ENCODE results near the gene GABBR1. TPM values are rescaled to one million over a fixed set of nuclear protein-coding genes. Genes with fewer than 3 reads are reported as not detected.
A peak's percentile ranks its signal among the peaks of the same experiment; 100 is the strongest.

GABBR1 gene
- polyA plus RNA-seq, 1 of the 3 experiments (the other 2 are of a cell fraction): 26.8 TPM

DNA sequence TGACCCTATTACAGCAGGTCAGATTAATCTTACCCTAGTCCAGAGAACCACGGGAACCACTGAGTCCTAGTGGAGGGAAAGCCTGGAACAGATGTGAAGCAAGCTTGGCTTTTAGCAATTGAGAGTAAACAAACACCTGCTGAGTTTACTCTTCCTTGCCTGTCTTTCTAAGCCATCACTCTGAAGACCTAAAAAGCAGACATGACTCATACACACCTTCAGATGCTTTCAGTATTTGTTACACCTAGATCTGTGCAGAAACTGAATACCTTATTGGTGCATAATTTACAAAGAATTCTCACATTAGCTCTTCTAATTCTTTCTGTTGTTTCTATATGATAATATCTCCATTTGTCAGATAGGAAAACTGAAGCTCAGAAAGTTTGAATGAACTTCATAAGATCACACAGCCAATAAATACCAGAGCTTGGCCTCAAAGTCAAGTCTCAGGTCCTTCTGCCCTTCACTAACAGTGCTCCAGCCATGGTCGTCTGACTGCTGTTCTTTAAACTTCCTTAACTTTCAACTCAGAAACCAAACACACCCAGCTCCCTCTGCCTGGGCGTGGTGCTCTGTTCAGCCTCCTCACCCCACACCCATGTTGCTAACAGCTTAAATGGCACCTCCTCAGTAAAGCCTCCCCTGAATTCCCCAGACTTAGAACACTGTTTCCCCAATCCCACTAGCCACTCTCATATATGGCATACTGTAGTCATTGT is 8.6 kb upstream of the GABBR1 start (continued):
- TF ChIP-seq, protein P1, sequence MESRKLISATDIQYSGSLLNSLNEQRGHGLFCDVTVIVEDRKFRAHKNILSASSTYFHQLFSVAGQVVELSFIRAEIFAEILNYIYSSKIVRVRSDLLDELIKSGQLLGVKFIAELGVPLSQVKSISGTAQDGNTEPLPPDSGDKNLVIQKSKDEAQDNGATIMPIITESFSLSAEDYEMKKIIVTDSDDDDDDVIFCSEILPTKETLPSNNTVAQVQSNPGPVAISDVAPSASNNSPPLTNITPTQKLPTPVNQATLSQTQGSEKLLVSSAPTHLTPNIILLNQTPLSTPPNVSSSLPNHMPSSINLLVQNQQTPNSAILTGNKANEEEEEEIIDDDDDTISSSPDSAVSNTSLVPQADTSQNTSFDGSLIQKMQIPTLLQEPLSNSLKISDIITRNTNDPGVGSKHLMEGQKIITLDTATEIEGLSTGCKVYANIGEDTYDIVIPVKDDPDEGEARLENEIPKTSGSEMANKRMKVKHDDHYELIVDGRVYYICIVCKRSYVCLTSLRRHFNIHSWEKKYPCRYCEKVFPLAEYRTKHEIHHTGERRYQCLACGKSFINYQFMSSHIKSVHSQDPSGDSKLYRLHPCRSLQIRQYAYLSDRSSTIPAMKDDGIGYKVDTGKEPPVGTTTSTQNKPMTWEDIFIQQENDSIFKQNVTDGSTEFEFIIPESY (IDR thresholded peaks at IDR 0.05; ENCODE audit: borderline replicate concordance, low read depth): no peak
- TF ChIP-seq USF2 (IDR thresholded peaks at IDR 0.05; ENCODE audit: borderline replicate concordance, low read depth, low read length): no peak
- no peak for TF ChIP-seq TAF1 (IDR thresholded peaks at IDR 0.05; ENCODE audit: borderline replicate concordance, low read depth, low read length)
- no peak for TF ChIP-seq CHD2 (IDR thresholded peaks at IDR 0.05; ENCODE audit: low read length, partially characterized antibody)

DNA sequence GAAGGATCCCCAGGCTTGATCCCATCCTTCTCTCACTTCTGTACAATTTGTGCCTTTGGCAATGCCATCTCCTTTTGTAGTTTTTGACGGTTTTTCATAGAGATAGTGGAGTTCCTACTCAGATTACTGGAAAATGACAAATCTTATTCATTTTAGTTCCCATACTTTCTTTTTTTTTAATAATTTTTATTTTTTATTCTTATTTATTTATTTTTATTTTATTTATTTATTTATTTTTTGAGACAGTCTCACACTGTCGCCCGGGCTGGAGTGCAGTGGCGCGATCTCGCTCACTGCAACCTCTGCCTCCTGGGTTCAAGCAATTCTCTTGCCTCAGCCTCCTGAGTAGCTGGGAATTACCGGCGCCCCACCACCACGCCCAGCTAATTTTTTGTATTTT is 4.3 kb upstream of the GABBR1 start:
- POLR2A ChIA-PET: no interaction called here
- DNase-seq: no peak
- H2AFZ ChIP-seq (ENCODE audit: low read depth): no peak overlapping the region
- H3K9ac ChIP-seq: no peak overlapping the region
- no peaks in the 10 kb centered on the region for H3K9me2 ChIP-seq
- TF ChIP-seq SMC3 (IDR thresholded peaks at IDR 0.05; ENCODE audit: low read depth, low read length): no peak
- no peak for TF ChIP-seq CHD2 (IDR thresholded peaks at IDR 0.05; ENCODE audit: low read length, partially characterized antibody)
- TF ChIP-seq PBX3 (IDR thresholded peaks at IDR 0.05): no peak
- TF ChIP-seq RXRA (IDR thresholded peaks at IDR 0.05; ENCODE audit: borderline replicate concordance, low read depth): no peak
- TF ChIP-seq EP300 (IDR thresholded peaks at IDR 0.05; ENCODE audit: borderline replicate concordance in 1 of 2, low read depth in 1 of 2, low read length in 1 of 2): no peak
- no peaks in the 10 kb centered on the region for H3K9me3 ChIP-seq
- CTCF ChIA-PET: interaction anchor here (0.9 to 11.5 kb wide), 2 partner anchors 10 to 14 kb away, joined by 3 to 106 read pairs; no protein-coding TSS in a partner anchor
- no peak overlapping the region for H3K4me2 ChIP-seq
- H3K36me3 ChIP-seq (replicated peaks in 1 of 2; ENCODE audit: control insufficient read depth in 1 of 2, insufficient read depth in 2 of 2, low read length in 1 of 2): no peaks in the 10 kb centered on the region
- no peaks in the 10 kb centered on the region for H3K4me1 ChIP-seq (ENCODE audit: control insufficient read depth in 1 of 2, insufficient read depth in 2 of 2, low read depth in 1 of 2, low read length in 1 of 2)
- H3F3A ChIP-seq (replicated peaks; ENCODE audit: insufficient read depth): peaks cover 4% of the 10 kb centered on the region
- WGBS (ENCODE audit: low lambda C conversion rate): 94% methylated on average over 9 of the region's 9 CpGs
- no peaks in the 10 kb centered on the region for H4K20me1 ChIP-seq (ENCODE audit: insufficient read depth)
- H3K27me3 ChIP-seq (ENCODE audit: insufficient read depth): peaks cover 3% of the 10 kb centered on the region; the same call in 1 of the 2 replicates
- no peaks in the 10 kb centered on the region for H3K79me2 ChIP-seq (ENCODE audit: insufficient read depth)
- H3K4me3 ChIP-seq (ENCODE audit: low read depth in 2 of 2, low read length in 1 of 2): no peak overlapping the region
- no peak overlapping the region for H3K27ac ChIP-seq (ENCODE audit: low read depth in 2 of 2, low read length in 1 of 2)

- Histone ChIP-seq H3K36me3 (replicated peaks in 1 of 2; ENCODE audit: control insufficient read depth in 1 of 2, insufficient read depth in 2 of 2, low read length in 1 of 2) (no peaks in the 10 kb centered on the region), H3K9me3 (no peaks in the 10 kb centered on the region), H3K9me2 (no peaks in the 10 kb centered on the region), H4K20me1 (ENCODE audit: insufficient read depth) (no peaks in the 10 kb centered on the region), H3K4me3 (ENCODE audit: low read depth in 2 of 2, low read length in 1 of 2) (peak overlapping the region; percentile 62 to 90), H3K27me3 (ENCODE audit: insufficient read depth) (no peaks in the 10 kb centered on the region), H3K9ac (peak overlapping the region; percentile 77), H3K79me2 (ENCODE audit: insufficient read depth) (peaks cover 14% of the 10 kb centered on the region; the same call in 1 of the 2 replicates), H3K4me1 (ENCODE audit: control insufficient read depth in 1 of 2, insufficient read depth in 2 of 2, low read depth in 1 of 2, low read length in 1 of 2) (peaks cover 16 to 17% of the 10 kb centered on the region in 2 experiments; a peak in 2 of 4 replicates), H3F3A (replicated peaks; ENCODE audit: insufficient read depth) (peaks cover 4% of the 10 kb centered on the region), H3K27ac (ENCODE audit: low read depth in 2 of 2, low read length in 1 of 2) (peak overlapping the region; percentile 25 to 65; a peak in 3 of 4 replicates), H2AFZ (ENCODE audit: low read depth) (peak overlapping the region; percentile 91), H3K4me2 (peak overlapping the region; percentile 92)
- POLR2A ChIA-PET: interaction anchor here (1.0 to 2.0 kb wide), 5 partner anchors 14 to 30 kb away, joined by 3 to 12 read pairs (median 4); no protein-coding TSS in a partner anchor
- CTCF ChIA-PET: interaction anchor here (0.7 to 3.5 kb wide), 6 partner anchors 8 to 30 kb away, joined by 3 to 69 read pairs (median 6); no protein-coding TSS in a partner anchor
- 16% methylated on average over 9 of the region's 9 CpGs for WGBS (ENCODE audit: low lambda C conversion rate)
- no peak for DNase-seq
- TF ChIP-seq JUND (IDR thresholded peaks at IDR 0.05) (no peak), FOXM1 (IDR thresholded peaks at IDR 0.05; ENCODE audit: low read depth) (no peak), TEAD4 (IDR thresholded peaks at IDR 0.05; ENCODE audit: borderline replicate concordance, insufficient read depth) (no peak), FOSL2 (IDR thresholded peaks at IDR 0.05; ENCODE audit: borderline replicate concordance, low read depth) (no peak), MXI1 (IDR thresholded peaks at IDR 0.05; ENCODE audit: low read depth, low read length) (no peak), GABPA (IDR thresholded peaks at IDR 0.05; ENCODE audit: low read depth) (no peak), RAD21 (IDR thresholded peaks at IDR 0.05; ENCODE audit: low read length) (no peak), RFX5 (IDR thresholded peaks at IDR 0.05; ENCODE audit: low read length) (no peak), CHD2 (IDR thresholded peaks at IDR 0.05; ENCODE audit: low read length, partially characterized antibody) (no peak)
- TF ChIP-seq, protein P1 (IDR thresholded peaks at IDR 0.05; ENCODE audit: borderline replicate concordance, low read depth): no peak
Observed at GRCh38 chr6:29633534-29633905, 537 bp upstream of the GABBR1 start.
